ENCODE measurements around the gene UNC13A. TPM values are rescaled to one million over a fixed set of nuclear protein-coding genes. Genes with fewer than 3 reads are reported as not detected.
A peak's percentile ranks its signal among the peaks of the same experiment; 100 is the strongest.

UNC13A gene
- total RNA-seq, 1 experiment from 2014 or later = 41.1 TPM

DNA sequence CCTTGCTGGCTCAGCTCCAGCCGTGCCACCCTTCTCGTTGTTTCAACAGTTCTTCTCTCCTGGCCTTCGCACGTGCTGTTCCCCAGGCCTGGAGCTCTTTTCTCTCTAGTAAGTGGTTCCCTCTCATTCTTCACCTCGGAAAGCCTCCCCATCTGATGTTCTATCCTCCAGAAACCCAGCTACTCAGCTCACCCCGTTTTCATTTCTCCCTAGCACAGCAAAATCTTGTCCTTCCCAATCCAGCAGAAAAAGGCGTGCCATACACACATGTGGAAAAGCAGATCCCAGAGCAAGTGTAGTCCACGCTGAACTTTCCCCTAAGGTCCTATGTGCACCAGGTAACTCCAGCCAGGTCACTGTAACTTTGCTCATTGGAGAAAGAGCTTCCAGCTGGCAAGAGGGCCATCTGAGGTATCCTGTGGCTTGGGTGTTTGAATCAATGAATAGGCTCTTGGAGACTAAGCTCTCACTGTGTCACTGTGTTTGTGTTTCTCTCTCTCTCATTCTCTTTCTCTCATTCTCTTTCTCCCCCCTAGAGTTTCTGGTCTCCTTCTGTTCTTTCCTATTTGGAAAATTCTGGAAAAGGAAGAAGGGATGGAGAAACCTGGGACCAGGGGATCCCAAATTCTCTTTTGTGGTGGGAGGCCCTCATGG lies 83.7 kb downstream of the UNC13A start:
- no peak overlapping the region; the same call in 1 of the 2 replicates for H3K4me3 Mint-ChIP-seq
- no peak for TF ChIP-seq FOXJ3 (CRISPR knock-in tag; IDR thresholded peaks at IDR 0.05; ENCODE audit: borderline replicate concordance)
- TF ChIP-seq CBFB (CRISPR knock-in tag; IDR thresholded peaks at IDR 0.05; ENCODE audit: low read depth) = no peak
- TF ChIP-seq ZNF671 (CRISPR knock-in tag; IDR thresholded peaks at IDR 0.05) = no peak
- no peak for TF ChIP-seq ZBTB21 (CRISPR knock-in tag; IDR thresholded peaks at IDR 0.05; ENCODE audit: borderline replicate concordance)
- TF ChIP-seq, protein P1, sequence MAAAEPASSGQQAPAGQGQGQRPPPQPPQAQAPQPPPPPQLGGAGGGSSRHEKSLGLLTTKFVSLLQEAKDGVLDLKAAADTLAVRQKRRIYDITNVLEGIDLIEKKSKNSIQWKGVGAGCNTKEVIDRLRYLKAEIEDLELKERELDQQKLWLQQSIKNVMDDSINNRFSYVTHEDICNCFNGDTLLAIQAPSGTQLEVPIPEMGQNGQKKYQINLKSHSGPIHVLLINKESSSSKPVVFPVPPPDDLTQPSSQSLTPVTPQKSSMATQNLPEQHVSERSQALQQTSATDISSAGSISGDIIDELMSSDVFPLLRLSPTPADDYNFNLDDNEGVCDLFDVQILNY (CRISPR knock-in tag; IDR thresholded peaks at IDR 0.05) = no peak
- TF ChIP-seq RORB (CRISPR knock-in tag; IDR thresholded peaks at IDR 0.05) = no peak
- TF ChIP-seq HMGA2 (CRISPR knock-in tag; IDR thresholded peaks at IDR 0.05) = no peak
- TF ChIP-seq CREM (CRISPR knock-in tag; IDR thresholded peaks at IDR 0.05) = no peak
- TF ChIP-seq NR2C2 (CRISPR knock-in tag; IDR thresholded peaks at IDR 0.05) = no peak
- TF ChIP-seq NFE2L1 (CRISPR knock-in tag; IDR thresholded peaks at IDR 0.05) = no peak
- TF ChIP-seq GRHL2 (CRISPR knock-in tag; IDR thresholded peaks at IDR 0.05; ENCODE audit: insufficient replicate concordance, severe bottlenecking) = no peak
- TF ChIP-seq, protein P2, sequence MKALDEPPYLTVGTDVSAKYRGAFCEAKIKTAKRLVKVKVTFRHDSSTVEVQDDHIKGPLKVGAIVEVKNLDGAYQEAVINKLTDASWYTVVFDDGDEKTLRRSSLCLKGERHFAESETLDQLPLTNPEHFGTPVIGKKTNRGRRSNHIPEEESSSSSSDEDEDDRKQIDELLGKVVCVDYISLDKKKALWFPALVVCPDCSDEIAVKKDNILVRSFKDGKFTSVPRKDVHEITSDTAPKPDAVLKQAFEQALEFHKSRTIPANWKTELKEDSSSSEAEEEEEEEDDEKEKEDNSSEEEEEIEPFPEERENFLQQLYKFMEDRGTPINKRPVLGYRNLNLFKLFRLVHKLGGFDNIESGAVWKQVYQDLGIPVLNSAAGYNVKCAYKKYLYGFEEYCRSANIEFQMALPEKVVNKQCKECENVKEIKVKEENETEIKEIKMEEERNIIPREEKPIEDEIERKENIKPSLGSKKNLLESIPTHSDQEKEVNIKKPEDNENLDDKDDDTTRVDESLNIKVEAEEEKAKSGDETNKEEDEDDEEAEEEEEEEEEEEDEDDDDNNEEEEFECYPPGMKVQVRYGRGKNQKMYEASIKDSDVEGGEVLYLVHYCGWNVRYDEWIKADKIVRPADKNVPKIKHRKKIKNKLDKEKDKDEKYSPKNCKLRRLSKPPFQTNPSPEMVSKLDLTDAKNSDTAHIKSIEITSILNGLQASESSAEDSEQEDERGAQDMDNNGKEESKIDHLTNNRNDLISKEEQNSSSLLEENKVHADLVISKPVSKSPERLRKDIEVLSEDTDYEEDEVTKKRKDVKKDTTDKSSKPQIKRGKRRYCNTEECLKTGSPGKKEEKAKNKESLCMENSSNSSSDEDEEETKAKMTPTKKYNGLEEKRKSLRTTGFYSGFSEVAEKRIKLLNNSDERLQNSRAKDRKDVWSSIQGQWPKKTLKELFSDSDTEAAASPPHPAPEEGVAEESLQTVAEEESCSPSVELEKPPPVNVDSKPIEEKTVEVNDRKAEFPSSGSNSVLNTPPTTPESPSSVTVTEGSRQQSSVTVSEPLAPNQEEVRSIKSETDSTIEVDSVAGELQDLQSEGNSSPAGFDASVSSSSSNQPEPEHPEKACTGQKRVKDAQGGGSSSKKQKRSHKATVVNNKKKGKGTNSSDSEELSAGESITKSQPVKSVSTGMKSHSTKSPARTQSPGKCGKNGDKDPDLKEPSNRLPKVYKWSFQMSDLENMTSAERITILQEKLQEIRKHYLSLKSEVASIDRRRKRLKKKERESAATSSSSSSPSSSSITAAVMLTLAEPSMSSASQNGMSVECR (CRISPR knock-in tag; IDR thresholded peaks at IDR 0.05; ENCODE audit: borderline replicate concordance) = no peak
- ATAC-seq (no peak), DNase-seq (ENCODE audit: low spot score) (no peak)
- peaks cover 20% of the 10 kb centered on the region for H3K27me3 Mint-ChIP-seq (ENCODE audit: low read depth)
- peaks cover 4% of the 10 kb centered on the region for H3K36me3 Mint-ChIP-seq
- peak overlapping the region; percentile 63 for H3K27ac Mint-ChIP-seq
- ChIA-PET CTCF (interaction anchor here (1.1 to 4.6 kb wide), 9 partner anchors 12 to 201 kb away, joined by 3 to 71 read pairs (median 17); partner anchors contain the start of genes PGLS and SLC27A1), POLR2A (interaction anchor here (0.6 kb wide), 1 partner anchor 148 kb away, joined by 3 read pairs; no protein-coding TSS in a partner anchor)
- peaks cover 24% of the 10 kb centered on the region for H3K4me1 Mint-ChIP-seq
- H3K9me3 Mint-ChIP-seq = no peaks in the 10 kb centered on the region

DNA sequence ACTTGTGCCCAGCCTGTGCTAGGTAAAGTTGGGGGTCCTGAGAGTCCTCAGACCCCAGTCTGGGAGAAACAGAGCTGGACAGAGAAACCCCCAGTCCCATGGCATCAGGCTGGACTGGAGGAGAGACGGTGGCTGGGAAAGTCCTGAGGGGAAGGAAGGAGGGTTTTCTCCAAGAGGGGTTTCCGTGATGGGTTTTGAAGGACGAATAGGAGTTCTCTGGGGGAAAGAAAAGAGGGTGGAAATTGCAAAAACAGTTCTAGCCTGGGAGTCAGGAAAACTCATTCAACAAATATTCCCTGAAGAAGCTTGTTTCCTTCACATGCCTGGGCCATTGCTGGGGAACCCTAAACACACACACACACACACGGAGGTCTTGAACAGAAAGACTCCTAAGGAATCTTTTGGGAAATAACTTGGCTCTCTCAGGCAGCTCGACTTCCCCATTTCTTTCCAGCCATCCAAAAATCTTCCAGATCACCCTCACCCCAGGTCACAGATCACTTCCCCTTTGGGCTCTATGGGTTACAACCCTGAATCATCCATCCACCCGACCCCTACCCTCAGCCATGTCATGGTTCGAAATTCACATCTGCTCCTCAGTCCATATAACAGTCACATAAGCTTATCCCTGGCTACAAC lies 85.2 kb downstream of the UNC13A start:
- TF ChIP-seq, protein P3, sequence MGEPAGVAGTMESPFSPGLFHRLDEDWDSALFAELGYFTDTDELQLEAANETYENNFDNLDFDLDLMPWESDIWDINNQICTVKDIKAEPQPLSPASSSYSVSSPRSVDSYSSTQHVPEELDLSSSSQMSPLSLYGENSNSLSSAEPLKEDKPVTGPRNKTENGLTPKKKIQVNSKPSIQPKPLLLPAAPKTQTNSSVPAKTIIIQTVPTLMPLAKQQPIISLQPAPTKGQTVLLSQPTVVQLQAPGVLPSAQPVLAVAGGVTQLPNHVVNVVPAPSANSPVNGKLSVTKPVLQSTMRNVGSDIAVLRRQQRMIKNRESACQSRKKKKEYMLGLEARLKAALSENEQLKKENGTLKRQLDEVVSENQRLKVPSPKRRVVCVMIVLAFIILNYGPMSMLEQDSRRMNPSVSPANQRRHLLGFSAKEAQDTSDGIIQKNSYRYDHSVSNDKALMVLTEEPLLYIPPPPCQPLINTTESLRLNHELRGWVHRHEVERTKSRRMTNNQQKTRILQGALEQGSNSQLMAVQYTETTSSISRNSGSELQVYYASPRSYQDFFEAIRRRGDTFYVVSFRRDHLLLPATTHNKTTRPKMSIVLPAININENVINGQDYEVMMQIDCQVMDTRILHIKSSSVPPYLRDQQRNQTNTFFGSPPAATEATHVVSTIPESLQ (CRISPR knock-in tag; IDR thresholded peaks at IDR 0.05) = no peak
- no peak for TF ChIP-seq GABPB1 (CRISPR knock-in tag; IDR thresholded peaks at IDR 0.05)
- TF ChIP-seq, protein P4, sequence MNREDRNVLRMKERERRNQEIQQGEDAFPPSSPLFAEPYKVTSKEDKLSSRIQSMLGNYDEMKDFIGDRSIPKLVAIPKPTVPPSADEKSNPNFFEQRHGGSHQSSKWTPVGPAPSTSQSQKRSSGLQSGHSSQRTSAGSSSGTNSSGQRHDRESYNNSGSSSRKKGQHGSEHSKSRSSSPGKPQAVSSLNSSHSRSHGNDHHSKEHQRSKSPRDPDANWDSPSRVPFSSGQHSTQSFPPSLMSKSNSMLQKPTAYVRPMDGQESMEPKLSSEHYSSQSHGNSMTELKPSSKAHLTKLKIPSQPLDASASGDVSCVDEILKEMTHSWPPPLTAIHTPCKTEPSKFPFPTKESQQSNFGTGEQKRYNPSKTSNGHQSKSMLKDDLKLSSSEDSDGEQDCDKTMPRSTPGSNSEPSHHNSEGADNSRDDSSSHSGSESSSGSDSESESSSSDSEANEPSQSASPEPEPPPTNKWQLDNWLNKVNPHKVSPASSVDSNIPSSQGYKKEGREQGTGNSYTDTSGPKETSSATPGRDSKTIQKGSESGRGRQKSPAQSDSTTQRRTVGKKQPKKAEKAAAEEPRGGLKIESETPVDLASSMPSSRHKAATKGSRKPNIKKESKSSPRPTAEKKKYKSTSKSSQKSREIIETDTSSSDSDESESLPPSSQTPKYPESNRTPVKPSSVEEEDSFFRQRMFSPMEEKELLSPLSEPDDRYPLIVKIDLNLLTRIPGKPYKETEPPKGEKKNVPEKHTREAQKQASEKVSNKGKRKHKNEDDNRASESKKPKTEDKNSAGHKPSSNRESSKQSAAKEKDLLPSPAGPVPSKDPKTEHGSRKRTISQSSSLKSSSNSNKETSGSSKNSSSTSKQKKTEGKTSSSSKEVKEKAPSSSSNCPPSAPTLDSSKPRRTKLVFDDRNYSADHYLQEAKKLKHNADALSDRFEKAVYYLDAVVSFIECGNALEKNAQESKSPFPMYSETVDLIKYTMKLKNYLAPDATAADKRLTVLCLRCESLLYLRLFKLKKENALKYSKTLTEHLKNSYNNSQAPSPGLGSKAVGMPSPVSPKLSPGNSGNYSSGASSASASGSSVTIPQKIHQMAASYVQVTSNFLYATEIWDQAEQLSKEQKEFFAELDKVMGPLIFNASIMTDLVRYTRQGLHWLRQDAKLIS (CRISPR knock-in tag; IDR thresholded peaks at IDR 0.05; ENCODE audit: borderline replicate concordance) = no peak
- TF ChIP-seq, protein P5, sequence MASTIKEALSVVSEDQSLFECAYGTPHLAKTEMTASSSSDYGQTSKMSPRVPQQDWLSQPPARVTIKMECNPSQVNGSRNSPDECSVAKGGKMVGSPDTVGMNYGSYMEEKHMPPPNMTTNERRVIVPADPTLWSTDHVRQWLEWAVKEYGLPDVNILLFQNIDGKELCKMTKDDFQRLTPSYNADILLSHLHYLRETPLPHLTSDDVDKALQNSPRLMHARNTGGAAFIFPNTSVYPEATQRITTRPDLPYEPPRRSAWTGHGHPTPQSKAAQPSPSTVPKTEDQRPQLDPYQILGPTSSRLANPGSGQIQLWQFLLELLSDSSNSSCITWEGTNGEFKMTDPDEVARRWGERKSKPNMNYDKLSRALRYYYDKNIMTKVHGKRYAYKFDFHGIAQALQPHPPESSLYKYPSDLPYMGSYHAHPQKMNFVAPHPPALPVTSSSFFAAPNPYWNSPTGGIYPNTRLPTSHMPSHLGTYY (CRISPR knock-in tag; IDR thresholded peaks at IDR 0.05) = no peak
- no peak for TF ChIP-seq IRF2 (CRISPR knock-in tag; IDR thresholded peaks at IDR 0.05; ENCODE audit: borderline replicate concordance, low read depth)
- no peak for TF ChIP-seq ZNF121 (CRISPR knock-in tag; IDR thresholded peaks at IDR 0.05)
- no peak for TF ChIP-seq JAZF1 (CRISPR knock-in tag; IDR thresholded peaks at IDR 0.05)
- ATAC-seq (no peak), DNase-seq (ENCODE audit: low spot score) (no peak)
- Mint-ChIP-seq H3K4me3 (no peak overlapping the region), H3K36me3 (no peaks in the 10 kb centered on the region), H3K9me3 (no peaks in the 10 kb centered on the region), H3K27ac (0 out of 2 replicates have a peak overlapping the region, but pooled peaks have one; percentile 2), H3K27me3 (ENCODE audit: low read depth) (peaks cover 20% of the 10 kb centered on the region), H3K4me1 (peaks cover 24% of the 10 kb centered on the region)
- ChIA-PET POLR2A (interaction anchor here (0.6 kb wide), 1 partner anchor 125 kb away, joined by 3 read pairs; no protein-coding TSS in a partner anchor), CTCF (interaction anchor here (1.1 to 2.1 kb wide), 3 partner anchors 23 to 163 kb away, joined by 5 to 6 read pairs (median 6); no protein-coding TSS in a partner anchor)

Measured in WTC11 (cell line).